Stomach (tissue), 9 donors: ENCODE results near the gene POTEF. TPM values are rescaled to one million over a fixed set of nuclear protein-coding genes. Genes with fewer than 3 reads are reported as not detected.
"Not testable (repeated sequence)": the region's sequence is repeated elsewhere in the genome, so short reads cannot be mapped to it uniquely, and the experiment has no call there.

Experiments used
- DNase-seq, 2 donors: peaks; one replicate each; pipeline versions ENCODE4 v3.0.0 to v3.0.0-alpha.2; 2013 to 2019
- H3K27ac ChIP-seq, 5 donors: fragments of 200-600 bp in 4 of 5; sonication (generic) in 4 of 5; one replicate each; pipeline ENCODE4 v1.5.1; 2013 to 2019; ENCODE audit warnings: mild to moderate bottlenecking in 1 of 5, moderate library complexity in 1 of 5
- H3K27me3 ChIP-seq, 3 donors: fragments of 200-600 bp; sonication (generic); one replicate each; pipeline ENCODE4 v1.5.1; 2017 to 2019; ENCODE audit warnings: mixed run types in 1 of 3
- H3K36me3 ChIP-seq, 4 donors: fragments of 200-600 bp; sonication (generic); 1 replicate in 3 of 4; 2 replicates in 1 of 4; pipeline ENCODE4 v1.5.1; 2016 to 2019
- H3K4me1 ChIP-seq, 4 donors: fragments of 200-600 bp; sonication (generic); one replicate each; pipeline ENCODE4 v1.5.1; 2016 to 2019
- H3K4me3 ChIP-seq, 4 donors: fragments of 200-600 bp; sonication (generic) in 3 of 4; one replicate each; pipeline ENCODE4 v1.5.1; 2016 to 2019; ENCODE audit warnings: mild to moderate bottlenecking in 1 of 4
- H3K9me3 ChIP-seq, 4 donors: fragments of 200-600 bp; sonication (generic); one replicate each; pipeline ENCODE4 v1.5.1; 2016 to 2019
- CTCF ChIP-seq, 7 experiments: fragments of 450-650 bp in 4 of 7; fragments of 200-600 bp in 3 of 7; sonication (generic) in 3 of 7; IDR thresholded peaks; one replicate each; pipeline ENCODE4 v1.5.1; 2016 to 2019; ENCODE audit warnings: antibody characterized with exemption in 7 of 7, control low read depth in 2 of 7, mild to moderate bottlenecking in 1 of 7
- EP300 ChIP-seq: sonication (generic); formaldehyde crosslinking; IDR thresholded peaks from one replicate; pipeline ENCODE4 v1.6.1; 2017; ENCODE audit warnings: antibody characterized with exemption
- POLR2A ChIP-seq, 4 donors: fragments of 450-650 bp; IDR thresholded peaks; one replicate each; pipeline ENCODE4 v1.6.1; 2016; ENCODE audit warnings: antibody characterized with exemption in 4 of 4, control low read depth in 2 of 4, mild to moderate bottlenecking in 1 of 4, moderate library complexity in 1 of 4
- POLR2AphosphoS5 ChIP-seq, 3 donors: sonication (generic); formaldehyde crosslinking; IDR thresholded peaks; one replicate each; pipeline ENCODE4 v1.6.1; 2016; ENCODE audit warnings: antibody characterized with exemption in 3 of 3
- WGBS, 5 donors: extraction: QIAGEN DNeasy Blood & Tissue Kit in 3 of 5; methylation state at CpG; one replicate each; pipeline versions ENCODE4 v1.1.5 to v1.1.7; 2013 to 2018; 5-methylcytosine and 5-hydroxymethylcytosine counted together
- intact Hi-C: fragments of 100-400 bp; cut with DNase I; formaldehyde crosslinking; loops from one replicate; pipeline ENCODE4 v1.15.1; 2023; ENCODE audit warnings: low total_unique reads
- polyA plus RNA-seq, 3 donors: library from polyadenylated mRNA; stranded (reverse); fragments of 200-250 nt; gene quantifications; one replicate each; pipeline ENCODE4 v1.2.3, GENCODE V29; 2013
- total RNA-seq, 5 donors: library from RNA; depleted of rRNA; stranded (reverse); fragments of >200 nt; gene quantifications; one replicate each; pipeline versions ENCODE4 v1.1.0 to v1.2.3, GENCODE V29; 2014 to 2016
- donor health status: healthy with polysubstance abuse.
- donor health status: Bipolar disorder and iron deficiency.
- donor health status: healthy.

The POTEF gene
- total and polyA plus RNA-seq, 8 donors: 0.18 TPM; not detected in 7

DNA sequence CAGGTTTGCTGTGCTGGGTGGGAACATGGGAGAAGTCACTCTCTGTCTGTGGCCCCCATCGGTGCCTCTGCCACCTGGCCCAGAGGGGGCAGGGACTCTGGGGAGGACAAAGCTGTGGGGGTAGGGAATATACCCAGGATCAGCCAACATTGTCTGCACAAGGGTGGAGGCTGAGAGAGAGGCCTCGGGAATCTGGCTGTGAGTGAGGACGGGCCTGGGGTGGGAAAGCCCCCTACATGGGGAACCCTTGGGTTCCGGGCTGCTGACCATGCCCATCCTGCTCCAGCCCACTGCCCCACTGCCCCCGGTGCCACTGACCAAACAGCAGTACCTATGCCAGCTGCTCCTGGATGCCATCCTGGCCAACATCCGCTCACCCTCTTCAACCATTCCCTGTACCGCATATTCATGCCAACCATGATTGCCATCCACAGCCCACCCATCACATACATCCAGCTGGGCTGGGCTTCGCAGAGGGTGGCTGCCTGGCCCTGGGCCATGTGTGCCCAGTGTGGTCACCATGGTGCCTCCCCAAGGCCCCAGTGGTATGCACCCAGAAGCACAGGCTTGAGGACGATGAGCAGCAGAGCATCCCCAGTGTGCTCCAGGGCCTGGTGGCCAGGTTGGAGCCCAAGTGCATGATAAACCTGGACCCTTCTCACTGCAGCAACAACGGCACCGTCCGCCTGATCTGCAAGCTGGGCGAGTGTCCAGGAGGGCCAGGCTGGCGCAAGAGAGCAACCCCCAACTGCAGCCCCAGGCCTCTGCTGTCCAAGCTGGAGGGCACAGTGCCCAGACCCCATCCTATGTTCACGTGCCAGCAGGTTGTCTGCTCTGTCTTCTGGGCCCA is 6.9 kb upstream of the POTEF start:
- Histone ChIP-seq H3K36me3 (no peaks in the 10 kb centered on the region), H3K4me1 (no peaks in the 10 kb centered on the region), H3K27me3 (peaks cover 0 to 8% (median 0%) of the 10 kb centered on the region in 3 donors), H3K27ac (no peak overlapping the region), H3K4me3 (no peak overlapping the region), H3K9me3 (no peaks in the 10 kb centered on the region)
- WGBS, 5 donors: 80 to 95% (median 89%) methylated on average over 9 to 15 of the region's 15 CpGs
- TF ChIP-seq CTCF (IDR thresholded peaks at IDR 0.05) (no peak), POLR2A (IDR thresholded peaks at IDR 0.05) (no peak), POLR2AphosphoS5 (IDR thresholded peaks at IDR 0.05) (no peak), EP300 (no peak)
- peak in 1 of 2 donors; percentile 0 for DNase-seq
- intact Hi-C loops: no loop called here

- H3K4me1 ChIP-seq, H3K4me3 ChIP-seq, DNase-seq, H3K9me3 ChIP-seq, intact Hi-C loops, H3K36me3 ChIP-seq, H3K27ac ChIP-seq, H3K27me3 ChIP-seq: not testable (repeated sequence)
- 84 to 88% (median 87%) methylated on average over 3 to 14 of the region's 14 CpGs; no CpG with 5 or more reads in 1 of the 5 donors for WGBS, 5 donors
These were observed 558 bp downstream of the POTEF start for GRCh38 chr2:130128464-130128863.

DNA sequence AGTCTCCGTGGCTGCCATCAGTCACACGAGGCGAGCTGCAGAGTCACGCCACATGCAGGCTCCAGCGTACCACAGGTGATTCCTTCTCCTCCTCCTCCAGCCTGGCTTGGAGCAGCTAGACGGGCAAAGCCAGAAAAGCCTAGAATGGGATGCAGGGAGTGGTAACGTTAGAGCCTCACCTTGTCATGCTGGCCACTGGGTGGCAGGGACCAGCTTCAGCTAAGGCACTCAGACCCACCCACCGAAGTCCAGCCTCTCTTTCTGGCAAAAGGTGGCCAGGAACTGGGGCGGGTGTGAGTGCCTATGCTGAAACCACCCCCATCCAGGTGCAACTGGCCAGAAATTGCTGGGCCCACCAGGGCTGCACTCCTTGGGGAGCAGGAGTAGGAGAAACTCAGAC is 1.3 kb downstream of the POTEF start:
- H3K4me1 ChIP-seq, DNase-seq, H3K27me3 ChIP-seq, H3K9me3 ChIP-seq, H3K4me3 ChIP-seq, H3K36me3 ChIP-seq, H3K27ac ChIP-seq, intact Hi-C loops: not testable (repeated sequence)
- 42 to 79% (median 50%) methylated on average over 1 to 5 of the region's 9 CpGs; no CpG with 5 or more reads in 2 of the 5 donors for WGBS, 5 donors

DNA sequence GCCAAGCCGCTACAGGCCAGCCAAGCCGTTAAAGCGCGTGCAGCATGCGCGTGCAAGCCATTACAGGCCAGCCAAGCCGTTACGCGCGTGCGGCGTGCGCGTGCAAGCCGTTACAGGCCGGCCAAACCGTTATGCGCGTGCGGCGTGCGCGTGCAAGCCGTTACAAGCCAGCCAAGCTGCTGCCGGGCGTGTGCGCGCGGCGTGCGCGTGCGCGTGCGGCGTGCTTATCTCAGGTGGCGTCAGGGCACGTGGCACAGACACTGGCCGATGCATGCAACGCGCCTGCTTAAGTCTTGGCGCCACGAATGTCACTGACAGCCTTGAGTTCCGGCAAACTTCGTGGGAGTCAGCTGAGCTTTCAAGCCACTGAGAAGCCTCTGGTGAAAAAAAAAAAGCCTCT is 8.1 kb downstream of the POTEF start:
- H3K36me3 ChIP-seq, H3K4me3 ChIP-seq, DNase-seq, H3K27me3 ChIP-seq, H3K4me1 ChIP-seq, H3K9me3 ChIP-seq, H3K27ac ChIP-seq, intact Hi-C loops: not testable (repeated sequence)
- WGBS, 5 donors: 92 to 95% (median 94%) methylated on average over 21 to 39 of the region's 45 CpGs

DNA sequence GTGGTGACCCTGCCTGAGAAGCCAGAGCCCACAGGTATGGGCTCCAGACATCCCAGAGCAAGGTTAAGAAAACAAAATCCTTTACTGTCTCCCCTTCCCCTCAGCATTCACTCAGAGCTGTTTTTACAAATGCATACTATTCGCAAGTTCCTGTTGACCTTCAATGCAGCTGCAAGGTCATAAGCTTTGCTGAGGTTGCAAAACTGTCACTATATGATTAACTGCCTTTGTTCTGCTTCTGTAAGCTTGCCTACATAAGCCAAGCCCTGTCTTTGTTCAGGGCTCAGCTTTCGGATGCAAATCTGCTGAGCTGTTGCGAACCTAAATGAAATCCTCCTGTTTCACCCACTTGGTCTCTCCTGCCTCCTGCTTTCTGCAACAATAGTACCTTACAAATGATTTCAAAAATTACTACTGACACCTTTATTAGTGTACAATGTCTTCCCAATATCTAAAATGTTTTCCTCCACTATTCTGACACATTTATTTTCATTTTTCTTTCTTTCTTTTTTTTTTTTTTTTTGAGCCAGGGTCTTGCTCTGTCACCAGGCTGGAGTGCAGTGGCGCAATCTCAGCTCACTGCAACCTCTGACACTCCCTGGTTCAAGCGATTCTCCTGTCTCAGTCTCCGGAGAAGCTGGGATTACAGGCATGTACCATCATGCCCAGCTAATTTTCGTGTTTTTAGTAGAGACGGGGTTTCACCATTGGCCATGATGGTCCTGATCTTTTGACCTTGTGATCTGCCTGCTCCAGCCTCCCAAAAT is 26.2 kb downstream of the POTEF start:
- H3K27ac ChIP-seq, intact Hi-C loops, H3K36me3 ChIP-seq, H3K4me1 ChIP-seq, H3K4me3 ChIP-seq, H3K9me3 ChIP-seq, H3K27me3 ChIP-seq: not testable (repeated sequence)
- 47 to 75% (median 53%) methylated on average over 6 to 8 of the region's 8 CpGs for WGBS, 5 donors
- DNase-seq: peak in 1 of 2 donors; percentile 41

DNA sequence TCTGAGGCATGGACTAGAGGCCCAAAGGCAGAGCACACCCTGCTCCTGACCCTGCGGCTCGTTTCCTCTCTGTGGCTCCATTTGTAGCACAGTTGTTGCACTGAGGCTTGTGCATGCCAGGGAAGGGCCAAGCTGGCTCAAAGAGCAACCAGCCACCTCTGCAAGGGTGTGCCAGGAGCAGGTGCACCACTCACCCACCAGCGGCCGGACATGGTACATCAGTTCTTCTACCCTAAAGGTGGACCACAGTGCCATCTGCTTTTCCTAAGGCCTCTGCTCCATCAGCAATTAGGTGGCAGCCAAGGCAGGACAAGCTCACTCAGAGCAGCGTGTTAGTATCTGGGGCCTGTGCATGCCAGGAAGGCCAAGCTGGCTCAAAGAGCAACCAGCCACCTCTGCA is 66.4 kb downstream of the POTEF start:
- WGBS, 5 donors: 83 to 90% (median 89%) methylated on average over 2 to 5 of the region's 5 CpGs; no CpG with 5 or more reads in 1 of the 5 donors
- intact Hi-C loops, H3K9me3 ChIP-seq, H3K36me3 ChIP-seq, H3K4me1 ChIP-seq, H3K27ac ChIP-seq, H3K27me3 ChIP-seq, DNase-seq, H3K4me3 ChIP-seq: not testable (repeated sequence)

- DNase-seq, H3K9me3 ChIP-seq, H3K36me3 ChIP-seq, H3K27ac ChIP-seq, intact Hi-C loops, H3K27me3 ChIP-seq, H3K4me1 ChIP-seq, H3K4me3 ChIP-seq: not testable (repeated sequence)
- 88 to 92% (median 88%) methylated on average over 5 of the region's 10 CpGs; no CpG with 5 or more reads in 2 of the 5 donors for WGBS, 5 donors
These were observed 69.0 kb downstream of the POTEF start for GRCh38 chr2:130059982-130060381.

GRCh38 chr2:130056336-130056735 is 72.7 kb downstream of the POTEF start:
- H3K27me3 ChIP-seq, H3K4me1 ChIP-seq, intact Hi-C loops, H3K9me3 ChIP-seq, H3K4me3 ChIP-seq, DNase-seq, H3K27ac ChIP-seq, H3K36me3 ChIP-seq: not testable (repeated sequence)
- WGBS, 5 donors: 19 to 44% (median 27%) methylated on average over 4 to 5 of the region's 7 CpGs

GRCh38 chr2:130053217-130053911 is 75.7 kb downstream of the POTEF start:
- H3K4me1 ChIP-seq, H3K27ac ChIP-seq, H3K27me3 ChIP-seq, H3K4me3 ChIP-seq, H3K36me3 ChIP-seq, DNase-seq, H3K9me3 ChIP-seq, intact Hi-C loops: not testable (repeated sequence)
- 92 to 100% (median 98%) methylated on average over 2 to 7 of the region's 7 CpGs; no CpG with 5 or more reads in 1 of the 5 donors for WGBS, 5 donors

- H3K36me3 ChIP-seq, H3K27me3 ChIP-seq, intact Hi-C loops, H3K4me3 ChIP-seq, H3K9me3 ChIP-seq, H3K27ac ChIP-seq, H3K4me1 ChIP-seq, DNase-seq: not testable (repeated sequence)
- 93 to 100% (median 97%) methylated on average over 2 to 3 of the region's 5 CpGs for WGBS, 5 donors
These were observed 76.6 kb downstream of the POTEF start for GRCh38 chr2:130052376-130052775.
